ENCODE measurements around the gene WARS2.

DNA sequence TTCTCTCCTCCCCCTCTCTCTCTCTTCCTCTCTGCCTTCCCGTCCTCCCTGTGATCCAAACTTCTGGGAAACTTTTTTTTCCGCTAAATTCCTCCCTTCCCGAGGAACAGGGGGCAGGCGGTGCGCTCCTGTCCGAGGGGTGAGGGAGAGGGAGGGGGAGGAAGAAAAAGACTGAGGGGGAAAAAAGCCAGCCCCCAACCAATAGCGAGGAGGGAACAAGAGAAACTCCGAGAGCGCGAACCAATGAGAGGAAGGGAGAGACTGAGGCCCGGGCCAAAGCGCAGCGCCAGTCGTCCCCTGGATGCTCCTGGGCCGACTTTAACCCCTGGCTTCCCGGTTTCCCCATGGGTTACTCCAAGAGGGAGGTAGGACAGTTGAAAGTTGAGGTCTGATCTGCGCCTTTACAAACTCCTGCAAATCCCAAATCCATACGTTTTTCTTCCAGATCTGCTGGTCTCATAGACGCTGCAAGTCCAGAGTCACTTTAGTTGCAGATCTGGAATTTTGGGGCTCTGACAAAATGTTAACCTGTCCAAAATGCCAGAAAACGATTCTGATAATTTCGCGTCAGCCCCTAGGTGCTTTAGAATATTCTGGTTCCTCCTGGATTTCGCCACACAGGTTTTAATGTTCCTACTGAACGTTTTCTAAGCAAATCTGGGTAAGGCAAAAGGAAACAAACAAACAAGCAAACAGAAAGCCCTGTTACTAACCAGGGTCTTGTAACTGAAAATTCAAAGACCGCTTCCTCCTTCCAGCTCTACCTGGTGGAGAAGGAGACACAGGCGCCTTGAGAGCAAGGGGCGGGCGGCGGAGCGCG lies 152.1 kb downstream of the WARS2 start, which contains the start of gene TBX15:
- no peak for TF ChIP-seq POLR2A (IDR thresholded peaks at IDR 0.05; ENCODE audit: borderline replicate concordance, extremely low read depth, insufficient read depth, insufficient read length)
- TF ChIP-seq, protein P1, sequence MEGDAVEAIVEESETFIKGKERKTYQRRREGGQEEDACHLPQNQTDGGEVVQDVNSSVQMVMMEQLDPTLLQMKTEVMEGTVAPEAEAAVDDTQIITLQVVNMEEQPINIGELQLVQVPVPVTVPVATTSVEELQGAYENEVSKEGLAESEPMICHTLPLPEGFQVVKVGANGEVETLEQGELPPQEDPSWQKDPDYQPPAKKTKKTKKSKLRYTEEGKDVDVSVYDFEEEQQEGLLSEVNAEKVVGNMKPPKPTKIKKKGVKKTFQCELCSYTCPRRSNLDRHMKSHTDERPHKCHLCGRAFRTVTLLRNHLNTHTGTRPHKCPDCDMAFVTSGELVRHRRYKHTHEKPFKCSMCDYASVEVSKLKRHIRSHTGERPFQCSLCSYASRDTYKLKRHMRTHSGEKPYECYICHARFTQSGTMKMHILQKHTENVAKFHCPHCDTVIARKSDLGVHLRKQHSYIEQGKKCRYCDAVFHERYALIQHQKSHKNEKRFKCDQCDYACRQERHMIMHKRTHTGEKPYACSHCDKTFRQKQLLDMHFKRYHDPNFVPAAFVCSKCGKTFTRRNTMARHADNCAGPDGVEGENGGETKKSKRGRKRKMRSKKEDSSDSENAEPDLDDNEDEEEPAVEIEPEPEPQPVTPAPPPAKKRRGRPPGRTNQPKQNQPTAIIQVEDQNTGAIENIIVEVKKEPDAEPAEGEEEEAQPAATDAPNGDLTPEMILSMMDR (IDR thresholded peaks at IDR 0.05 in 2 of 3, conservative IDR thresholded peaks at IDR 0.05 in 1 of 3; ENCODE audit: borderline replicate concordance in 1 of 3, insufficient read depth in 1 of 3, low read depth in 2 of 3, low read length in 2 of 3): no peak
- TF ChIP-seq CEBPB (IDR thresholded peaks at IDR 0.05; ENCODE audit: low read depth): no peak
- TF ChIP-seq, protein P2, sequence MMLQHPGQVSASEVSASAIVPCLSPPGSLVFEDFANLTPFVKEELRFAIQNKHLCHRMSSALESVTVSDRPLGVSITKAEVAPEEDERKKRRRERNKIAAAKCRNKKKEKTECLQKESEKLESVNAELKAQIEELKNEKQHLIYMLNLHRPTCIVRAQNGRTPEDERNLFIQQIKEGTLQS (IDR thresholded peaks at IDR 0.05): no peak
- TF ChIP-seq RAD21 (IDR thresholded peaks at IDR 0.05; ENCODE audit: low read depth): no peak
- no peak for TF ChIP-seq TCF7L2 (IDR thresholded peaks at IDR 0.05; ENCODE audit: borderline replicate concordance, extremely low read depth, insufficient read depth, insufficient read length)
- TF ChIP-seq POLR2AphosphoS5 (IDR thresholded peaks at IDR 0.05; ENCODE audit: low read depth, low read length): no peak
- no peak for TF ChIP-seq SP1 (IDR thresholded peaks at IDR 0.05; ENCODE audit: low read depth)
- TF ChIP-seq, protein P3, sequence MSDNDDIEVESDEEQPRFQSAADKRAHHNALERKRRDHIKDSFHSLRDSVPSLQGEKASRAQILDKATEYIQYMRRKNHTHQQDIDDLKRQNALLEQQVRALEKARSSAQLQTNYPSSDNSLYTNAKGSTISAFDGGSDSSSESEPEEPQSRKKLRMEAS (IDR thresholded peaks at IDR 0.05): no peak
- no peak for TF ChIP-seq SIN3A (IDR thresholded peaks at IDR 0.05; ENCODE audit: low read depth)
- TF ChIP-seq ZNF274 (IDR thresholded peaks at IDR 0.05; ENCODE audit: low read depth, low read length): no peak
